Stomach smooth muscle (tissue), 2 donors: ENCODE data around the gene ARHGAP29.

Experiments used
- H3K27ac ChIP-seq: one replicate; pipeline ENCODE4 v1.7.0; 2013; ENCODE audit warnings: mild to moderate bottlenecking, low read length, inconsistent platforms
- H3K27me3 ChIP-seq, 2 donors: one replicate each; pipeline ENCODE4 v1.7.0; 2013; ENCODE audit warnings: low read length in 2 of 2; ENCODE audit not compliant: insufficient read depth in 2 of 2, control insufficient read depth in 1 of 2
- H3K36me3 ChIP-seq, 2 donors: one replicate each; pipeline ENCODE4 v1.7.0; 2013; ENCODE audit warnings: low read length in 2 of 2; ENCODE audit not compliant: control insufficient read depth in 2 of 2, insufficient read depth in 2 of 2
- H3K4me1 ChIP-seq: one replicate; pipeline ENCODE4 v1.7.0; 2013; ENCODE audit warnings: low read length; ENCODE audit not compliant: control insufficient read depth, insufficient read depth
- H3K4me3 ChIP-seq, 2 donors: one replicate each; pipeline ENCODE4 v1.7.0; 2013; ENCODE audit warnings: low read length in 2 of 2
- H3K9ac ChIP-seq, 2 donors: one replicate each; pipeline ENCODE4 v1.7.0; 2013; ENCODE audit warnings: low read length in 2 of 2, mild to moderate bottlenecking in 1 of 2
- H3K9me3 ChIP-seq, 2 donors: one replicate each; pipeline ENCODE4 v1.7.0; 2013; ENCODE audit warnings: low read length in 2 of 2; ENCODE audit not compliant: control insufficient read depth in 2 of 2
- donor health status: healthy.
- donor health status: Pancreatic carcinoma.

The ARHGAP29 gene

GRCh38 chr1:94207695-94208094 is 29.7 kb downstream of the ARHGAP29 start:
- Histone ChIP-seq H3K4me3 (no peak overlapping the region), H3K9ac (no peak overlapping the region), H3K36me3 (no peaks in the 10 kb centered on the region), H3K4me1 (no peaks in the 10 kb centered on the region), H3K9me3 (no peaks in the 10 kb centered on the region), H3K27ac (no peak overlapping the region), H3K27me3 (no peaks in the 10 kb centered on the region)

GRCh38 chr1:94205639-94206038 is 31.7 kb downstream of the ARHGAP29 start:
- no peaks in the 10 kb centered on the region for H3K4me1 ChIP-seq
- H3K9me3 ChIP-seq: no peaks in the 10 kb centered on the region
- H3K36me3 ChIP-seq: no peaks in the 10 kb centered on the region
- no peaks in the 10 kb centered on the region for H3K27me3 ChIP-seq
- no peak overlapping the region for H3K9ac ChIP-seq
- no peak overlapping the region for H3K4me3 ChIP-seq
- no peak overlapping the region for H3K27ac ChIP-seq

- H3K27ac ChIP-seq: no peak overlapping the region
- no peak overlapping the region for H3K4me3 ChIP-seq
- H3K4me1 ChIP-seq: no peaks in the 10 kb centered on the region
- no peak overlapping the region for H3K9ac ChIP-seq
- no peaks in the 10 kb centered on the region for H3K36me3 ChIP-seq
- H3K27me3 ChIP-seq: no peaks in the 10 kb centered on the region
- H3K9me3 ChIP-seq: no peaks in the 10 kb centered on the region
These were observed 35.1 kb downstream of the ARHGAP29 start for GRCh38 chr1:94202241-94202640.

DNA sequence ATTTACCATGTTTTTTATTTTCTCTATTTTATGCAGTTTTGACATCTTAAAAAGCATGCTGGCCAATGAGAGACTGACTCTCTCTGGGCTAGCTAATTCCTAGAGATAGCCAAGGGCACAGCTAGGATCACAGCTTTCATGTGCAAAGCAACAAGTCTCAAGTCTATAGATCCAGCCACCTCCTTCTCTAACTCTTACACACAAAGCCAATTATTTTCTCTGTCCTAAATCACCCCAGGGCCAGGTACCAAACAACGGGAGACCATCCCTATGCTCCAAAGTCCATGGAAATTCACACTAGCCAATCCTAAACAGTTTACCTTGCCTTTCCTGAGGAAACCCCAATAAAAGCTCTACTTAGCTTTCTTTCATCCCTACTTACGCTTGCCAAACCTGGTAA is 38.0 kb downstream of the ARHGAP29 start:
- H3K27me3 ChIP-seq: no peaks in the 10 kb centered on the region
- no peak overlapping the region for H3K4me3 ChIP-seq
- H3K9ac ChIP-seq: no peak overlapping the region
- no peaks in the 10 kb centered on the region for H3K4me1 ChIP-seq
- H3K36me3 ChIP-seq: no peaks in the 10 kb centered on the region
- H3K27ac ChIP-seq: no peak overlapping the region
- H3K9me3 ChIP-seq: no peaks in the 10 kb centered on the region

- no peaks in the 10 kb centered on the region for H3K27me3 ChIP-seq
These were observed 43.1 kb downstream of the ARHGAP29 start for GRCh38 chr1:94194079-94194865.

DNA sequence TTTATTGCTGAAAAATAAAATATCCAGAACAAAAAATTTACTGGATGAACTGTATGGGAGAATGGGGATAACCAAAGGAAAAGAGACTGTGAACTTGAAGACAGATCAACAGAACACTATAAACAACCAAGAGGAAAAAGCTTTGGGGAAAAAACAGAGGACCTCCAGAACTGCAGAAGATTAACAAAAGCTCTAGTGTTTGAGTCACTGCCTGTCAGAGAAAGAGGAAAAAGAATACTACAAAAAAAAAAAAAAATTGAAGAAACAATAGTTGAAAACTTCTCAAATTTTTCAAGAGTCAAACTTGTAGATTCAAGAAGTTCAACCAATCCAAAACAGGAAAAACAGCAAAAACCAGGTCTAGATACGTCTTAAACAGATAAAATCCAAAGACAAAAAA is 44.3 kb downstream of the ARHGAP29 start:
- H3K27ac ChIP-seq: no peak overlapping the region
- H3K4me1 ChIP-seq: no peaks in the 10 kb centered on the region
- no peaks in the 10 kb centered on the region for H3K36me3 ChIP-seq
- no peak overlapping the region for H3K9ac ChIP-seq
- no peak overlapping the region for H3K4me3 ChIP-seq
- H3K27me3 ChIP-seq: no peaks in the 10 kb centered on the region
- no peaks in the 10 kb centered on the region for H3K9me3 ChIP-seq

More at GRCh38 chr1:94194079-94194865, 43.1 kb downstream of the ARHGAP29 start:
- no peaks in the 10 kb centered on the region for H3K9me3 ChIP-seq
- no peaks in the 10 kb centered on the region for H3K36me3 ChIP-seq
- H3K9ac ChIP-seq: no peak overlapping the region
- H3K4me3 ChIP-seq: no peak overlapping the region
- H3K4me1 ChIP-seq: no peaks in the 10 kb centered on the region
- H3K27ac ChIP-seq: no peak overlapping the region

DNA sequence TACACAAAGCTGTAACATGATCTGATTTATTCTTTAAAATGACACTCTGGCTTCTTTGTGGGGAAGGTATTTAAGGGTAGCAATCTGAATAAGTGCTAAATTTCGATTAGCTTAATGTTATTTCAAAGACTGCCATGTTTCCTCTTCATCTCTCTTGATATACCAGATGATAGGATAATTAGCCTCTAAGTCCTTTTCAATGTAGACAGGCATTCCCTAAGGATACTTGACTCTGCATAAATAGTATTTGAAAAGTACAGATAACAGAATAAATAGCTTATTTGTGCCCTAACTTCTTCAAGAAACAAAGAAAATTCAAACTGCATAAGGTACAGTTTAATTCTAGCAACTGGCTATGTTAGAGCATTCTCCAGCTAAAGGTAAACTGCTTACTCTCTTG is 46.2 kb downstream of the ARHGAP29 start:
- Histone ChIP-seq H3K4me1 (no peaks in the 10 kb centered on the region), H3K36me3 (no peaks in the 10 kb centered on the region), H3K9me3 (no peaks in the 10 kb centered on the region), H3K27ac (no peak overlapping the region), H3K4me3 (no peak overlapping the region), H3K27me3 (no peaks in the 10 kb centered on the region), H3K9ac (no peak overlapping the region)

GRCh38 chr1:94186946-94187345 is 50.4 kb downstream of the ARHGAP29 start:
- no peak overlapping the region for H3K4me3 ChIP-seq
- H3K4me1 ChIP-seq: no peaks in the 10 kb centered on the region
- no peaks in the 10 kb centered on the region for H3K36me3 ChIP-seq
- no peak overlapping the region for H3K9ac ChIP-seq
- H3K9me3 ChIP-seq: no peaks in the 10 kb centered on the region
- no peaks in the 10 kb centered on the region for H3K27me3 ChIP-seq
- no peak overlapping the region for H3K27ac ChIP-seq

DNA sequence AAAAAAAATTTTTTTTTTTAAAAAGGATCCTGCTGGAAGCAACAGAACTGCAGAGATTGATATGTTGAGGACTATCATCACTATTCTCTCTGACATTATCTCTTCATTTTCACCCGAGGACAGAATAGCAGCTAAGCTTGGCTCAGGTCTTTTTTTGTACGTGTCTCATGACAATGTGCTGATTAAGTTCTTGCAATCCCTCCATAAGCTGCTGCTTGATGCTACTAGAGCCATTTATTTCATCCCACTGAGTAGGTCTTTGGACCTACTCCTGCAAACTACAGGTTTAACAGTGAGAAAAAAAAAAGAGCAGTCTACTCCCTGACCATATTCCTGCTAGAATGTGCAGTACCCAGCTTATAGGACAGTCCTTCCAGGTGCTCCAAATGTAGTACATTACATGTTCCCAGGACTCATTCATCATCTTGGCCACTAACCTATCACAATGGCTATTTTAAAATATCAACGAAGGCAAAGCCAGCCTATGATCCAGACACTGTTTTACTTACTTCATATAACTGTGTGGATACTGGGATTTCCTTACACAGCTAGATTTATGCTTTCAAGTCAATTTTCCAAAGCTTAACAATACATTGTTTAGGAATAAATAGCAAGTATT is 54.1 kb downstream of the ARHGAP29 start:
- no peaks in the 10 kb centered on the region for H3K9me3 ChIP-seq
- no peaks in the 10 kb centered on the region for H3K27me3 ChIP-seq
- H3K9ac ChIP-seq: no peak overlapping the region
- H3K27ac ChIP-seq: no peak overlapping the region
- H3K36me3 ChIP-seq: peaks cover 0 to 9% of the 10 kb centered on the region in 2 donors
- no peak overlapping the region for H3K4me3 ChIP-seq
- no peaks in the 10 kb centered on the region for H3K4me1 ChIP-seq

GRCh38 chr1:94182191-94182590 is 55.2 kb downstream of the ARHGAP29 start:
- Histone ChIP-seq H3K27me3 (no peaks in the 10 kb centered on the region), H3K36me3 (peaks cover 0 to 12% of the 10 kb centered on the region in 2 donors)

DNA sequence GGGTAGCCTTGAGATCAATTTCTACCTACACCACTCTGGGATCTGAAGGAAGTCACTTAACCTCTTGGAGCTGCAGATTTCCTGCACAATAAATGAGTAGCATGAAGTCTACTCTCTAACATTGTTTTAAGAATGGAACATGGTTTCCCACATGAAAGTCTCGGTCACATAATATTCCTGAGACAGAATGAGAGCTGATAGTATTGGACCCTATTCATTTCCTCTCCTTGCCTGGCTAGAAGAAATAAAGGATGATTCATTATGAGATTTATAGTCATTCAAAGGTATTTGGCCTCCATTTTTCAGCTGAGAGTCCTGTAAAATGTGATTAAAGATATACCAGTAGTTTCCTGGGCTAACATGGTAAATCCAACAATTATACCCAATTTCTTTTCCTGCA is 56.7 kb downstream of the ARHGAP29 start:
- H3K4me1 ChIP-seq: no peaks in the 10 kb centered on the region
- H3K27me3 ChIP-seq: no peaks in the 10 kb centered on the region
- H3K27ac ChIP-seq: no peak overlapping the region
- no peaks in the 10 kb centered on the region for H3K9me3 ChIP-seq
- no peak overlapping the region for H3K4me3 ChIP-seq
- H3K9ac ChIP-seq: no peak overlapping the region
- H3K36me3 ChIP-seq: peaks cover 0 to 12% of the 10 kb centered on the region in 2 donors

More at GRCh38 chr1:94182191-94182590, 55.2 kb downstream of the ARHGAP29 start:
- H3K4me1 ChIP-seq: no peaks in the 10 kb centered on the region
- H3K4me3 ChIP-seq: no peak overlapping the region
- no peak overlapping the region for H3K27ac ChIP-seq
- H3K9ac ChIP-seq: no peak overlapping the region
- no peaks in the 10 kb centered on the region for H3K9me3 ChIP-seq
